Measurements from ENCODE around the gene SEL1L2. TPM values are rescaled to one million over a fixed set of nuclear protein-coding genes. Genes with fewer than 3 reads are reported as not detected.

SEL1L2 gene
- total RNA-seq, 3 donors from 2014 or later, result 7.4 TPM; not detected in 2

- Histone ChIP-seq H3K4me1 (no peaks in the 10 kb centered on the region), H3K4me3 (no peak overlapping the region), H3K36me3 (no peaks in the 10 kb centered on the region), H3K27me3 (no peaks in the 10 kb centered on the region), H3K27ac (no peak overlapping the region), H3K9me3 (no peaks in the 10 kb centered on the region)
- no peak for DNase-seq (ENCODE audit: low spot score in 2 of 2)
- TF ChIP-seq POLR2AphosphoS5 (IDR thresholded peaks at IDR 0.05), result no peak
- intact Hi-C loops (cut with DNase I; ENCODE audit: low total_unique reads), result no loop called here
Measured at GRCh38 chr20:13841206-13841605, 149.2 kb downstream of the SEL1L2 start.

- no peak overlapping the region for H3K4me3 ChIP-seq
- no peaks in the 10 kb centered on the region for H3K9me3 ChIP-seq
- no peaks in the 10 kb centered on the region for H3K27me3 ChIP-seq
- TF ChIP-seq CTCF (IDR thresholded peaks at IDR 0.05) (no peak), POLR2A (IDR thresholded peaks at IDR 0.05) (no peak), POLR2AphosphoS5 (IDR thresholded peaks at IDR 0.05) (no peak)
- no peak overlapping the region for H3K27ac ChIP-seq
- intact Hi-C loops (cut with DNase I; ENCODE audit: low total_unique reads), result no loop called here
- no peaks in the 10 kb centered on the region for H3K36me3 ChIP-seq
- no peaks in the 10 kb centered on the region for H3K4me1 ChIP-seq
- no peak for DNase-seq (ENCODE audit: low spot score in 2 of 2)
Measured at GRCh38 chr20:13840093-13840465, 150.3 kb downstream of the SEL1L2 start.

- peak in 1 of 2 donors; percentile 37 for DNase-seq (ENCODE audit: low spot score in 2 of 2)
- Histone ChIP-seq H3K4me1 (no peaks in the 10 kb centered on the region), H3K27me3 (no peaks in the 10 kb centered on the region), H3K4me3 (no peak overlapping the region), H3K36me3 (no peaks in the 10 kb centered on the region), H3K27ac (no peak overlapping the region), H3K9me3 (no peaks in the 10 kb centered on the region)
- intact Hi-C loops (cut with DNase I; ENCODE audit: low total_unique reads), result no loop called here
- TF ChIP-seq POLR2A (IDR thresholded peaks at IDR 0.05) (no peak), POLR2AphosphoS5 (IDR thresholded peaks at IDR 0.05) (no peak), CTCF (IDR thresholded peaks at IDR 0.05) (no peak)
Measured at GRCh38 chr20:13839421-13840092, 150.9 kb downstream of the SEL1L2 start.

GRCh38 chr20:13838664-13839063 lies 151.8 kb downstream of the SEL1L2 start:
- no peak overlapping the region for H3K27ac ChIP-seq
- TF ChIP-seq CTCF (IDR thresholded peaks at IDR 0.05) (no peak), POLR2AphosphoS5 (IDR thresholded peaks at IDR 0.05) (no peak), POLR2A (IDR thresholded peaks at IDR 0.05) (no peak)
- H3K9me3 ChIP-seq, result no peaks in the 10 kb centered on the region
- no peaks in the 10 kb centered on the region for H3K36me3 ChIP-seq
- intact Hi-C loops (cut with DNase I; ENCODE audit: low total_unique reads), result no loop called here
- H3K4me3 ChIP-seq, result no peak overlapping the region
- H3K4me1 ChIP-seq, result no peaks in the 10 kb centered on the region
- H3K27me3 ChIP-seq, result no peaks in the 10 kb centered on the region
- DNase-seq (ENCODE audit: low spot score in 2 of 2), result no peak

GRCh38 chr20:13831476-13831875 lies 158.9 kb downstream of the SEL1L2 start:
- no peaks in the 10 kb centered on the region for H3K4me1 ChIP-seq
- intact Hi-C loops (cut with DNase I; ENCODE audit: low total_unique reads), result no loop called here
- no peaks in the 10 kb centered on the region for H3K9me3 ChIP-seq
- H3K36me3 ChIP-seq, result no peaks in the 10 kb centered on the region
- H3K27me3 ChIP-seq, result no peaks in the 10 kb centered on the region
- no peak overlapping the region for H3K4me3 ChIP-seq
- no peak overlapping the region for H3K27ac ChIP-seq
- DNase-seq (ENCODE audit: low spot score in 2 of 2), result no peak
- TF ChIP-seq CTCF (IDR thresholded peaks at IDR 0.05) (no peak), POLR2AphosphoS5 (IDR thresholded peaks at IDR 0.05) (no peak), POLR2A (IDR thresholded peaks at IDR 0.05) (no peak)
